ENCODE measurements around the gene TXNRD2.

GRCh38 chr22:19990188-19990587 is 48.6 kb upstream of the TXNRD2 start:
- TF ChIP-seq ETS1 (IDR thresholded peaks at IDR 0.05) (no peak), CTCF (conservative IDR thresholded peaks at IDR 0.05; ENCODE audit: low read depth in 2 of 2) (no peak), REST (IDR thresholded peaks at IDR 0.05; ENCODE audit: unreplicated experiment) (no peak), EZH2 (IDR thresholded peaks at IDR 0.05; ENCODE audit: low read depth, unreplicated experiment) (no peak), POLR2AphosphoS5 (IDR thresholded peaks at IDR 0.05; ENCODE audit: low read depth) (no peak), JUNB (IDR thresholded peaks at IDR 0.05; ENCODE audit: unreplicated experiment) (no peak), CREB1 (CRISPR knock-in tag; IDR thresholded peaks at IDR 0.05; ENCODE audit: low read depth) (no peak), NANOG (IDR thresholded peaks at IDR 0.05; ENCODE audit: borderline replicate concordance) (no peak), EZH2phosphoT487 (IDR thresholded peaks at IDR 0.05; ENCODE audit: unreplicated experiment) (no peak)
